ENCODE data around the gene CCDC200. TPM values are rescaled to one million over a fixed set of nuclear protein-coding genes. Genes with fewer than 3 reads are reported as not detected.

The CCDC200 gene
- polyA plus RNA-seq, 1 of the 3 experiments (the other 2 are of a cell fraction) = not detected

GRCh38 chr17:43216369-43216761 is 12.1 kb downstream of the CCDC200 start:
- Histone ChIP-seq H3K4me1 (ENCODE audit: control insufficient read depth in 1 of 2, insufficient read depth in 2 of 2, low read depth in 1 of 2, low read length in 1 of 2) (no peaks in the 10 kb centered on the region), H3K4me3 (ENCODE audit: low read depth in 2 of 2, low read length in 1 of 2) (no peak overlapping the region), H3K27me3 (ENCODE audit: insufficient read depth) (no peaks in the 10 kb centered on the region), H3K4me2 (no peak overlapping the region), H2AFZ (ENCODE audit: low read depth) (no peak overlapping the region), H4K20me1 (ENCODE audit: insufficient read depth) (no peaks in the 10 kb centered on the region), H3K9ac (no peak overlapping the region), H3K9me3 (no peaks in the 10 kb centered on the region), H3K79me2 (ENCODE audit: insufficient read depth) (no peaks in the 10 kb centered on the region), H3K9me2 (no peaks in the 10 kb centered on the region), H3F3A (replicated peaks; ENCODE audit: insufficient read depth) (peaks cover 9% of the 10 kb centered on the region), H3K36me3 (replicated peaks in 1 of 2; ENCODE audit: control insufficient read depth in 1 of 2, insufficient read depth in 2 of 2, low read length in 1 of 2) (peaks cover 0 to 9% of the 10 kb centered on the region in 2 experiments), H3K27ac (ENCODE audit: low read depth in 2 of 2, low read length in 1 of 2) (no peak overlapping the region)
- CTCF ChIA-PET = no interaction called here
- no peak for TF ChIP-seq REST (IDR thresholded peaks at IDR 0.05; ENCODE audit: low read depth, low read length)
- no peak for TF ChIP-seq EZH2phosphoT487 (IDR thresholded peaks at IDR 0.05; ENCODE audit: borderline replicate concordance, low read depth)
- TF ChIP-seq CHD2 (IDR thresholded peaks at IDR 0.05; ENCODE audit: low read length, partially characterized antibody) = no peak
- TF ChIP-seq RFX5 (IDR thresholded peaks at IDR 0.05; ENCODE audit: low read length) = no peak
- TF ChIP-seq MXI1 (IDR thresholded peaks at IDR 0.05; ENCODE audit: low read depth, low read length) = no peak
- TF ChIP-seq EP300 (IDR thresholded peaks at IDR 0.05; ENCODE audit: borderline replicate concordance in 1 of 2, low read depth in 1 of 2, low read length in 1 of 2) = no peak
- TF ChIP-seq POLR2AphosphoS5 (IDR thresholded peaks at IDR 0.05; ENCODE audit: low read depth, low read length) = no peak
- no peak for TF ChIP-seq TEAD4 (IDR thresholded peaks at IDR 0.05; ENCODE audit: borderline replicate concordance, insufficient read depth)
- TF ChIP-seq IRF3 (IDR thresholded peaks at IDR 0.05; ENCODE audit: low read depth, low read length) = no peak
- no peak for TF ChIP-seq NFIC (IDR thresholded peaks at IDR 0.05; ENCODE audit: borderline replicate concordance)
- TF ChIP-seq USF2 (IDR thresholded peaks at IDR 0.05; ENCODE audit: borderline replicate concordance, low read depth, low read length) = no peak
- TF ChIP-seq MEF2A (IDR thresholded peaks at IDR 0.05; ENCODE audit: borderline replicate concordance, low read depth) = no peak
- TF ChIP-seq RXRA (IDR thresholded peaks at IDR 0.05; ENCODE audit: borderline replicate concordance, low read depth) = no peak
- WGBS (ENCODE audit: low lambda C conversion rate) = 86% methylated on average over 4 of the region's 4 CpGs
- POLR2A ChIA-PET = interaction anchor here (0.7 to 2.1 kb wide), 2 partner anchors 98 to 99 kb away, joined by 4 to 6 read pairs; no protein-coding TSS in a partner anchor
- DNase-seq = no peak

Measured in SK-N-SH (cell line).